OCI-LY7 (cell line): Measurements from ENCODE around the gene A2M. TPM values are rescaled to one million over a fixed set of nuclear protein-coding genes. Genes with fewer than 3 reads are reported as not detected.

ENCODE experiments used
- BruUV-seq: library from RNA; stranded (reverse); fragments of 400-500 nt; replicated peaks from 2 replicates; lab custom pipeline; 2021; lab: Mats Ljungman, UMichigan
- CTCF ChIA-PET: fragments of 300-600 bp; sonication (Branson Sonifier 250); formaldehyde crosslinking; loops from one replicate; lab custom pipeline; 2022; ENCODE audit warnings: antibody characterized with exemption; ENCODE audit not compliant: unreplicated experiment; lab: Charles Lee
- POLR2A ChIA-PET: fragments of 300-600 bp; sonication (Branson Sonifier 250); formaldehyde crosslinking; loops from one replicate; lab custom pipeline; 2022; ENCODE audit warnings: antibody characterized with exemption; lab: Charles Lee
- DNase-seq: peaks from one replicate; pipeline ENCODE4 v3.0.0-alpha.2; 2015; ENCODE audit warnings: low spot score
- H2AFZ ChIP-seq: fragments of 200-600 bp; sonication (generic), shearing (Covaris generic); 2 replicates; pipeline ENCODE4 v1.6.1; 2014; ENCODE audit warnings: mild to moderate bottlenecking, antibody characterized with exemption, low read length, moderate library complexity
- H3K27ac ChIP-seq: fragments of 200-600 bp; sonication (generic); 2 replicates; pipeline ENCODE4 v1.5.1; 2014; ENCODE audit warnings: mixed run types, low read depth, mild to moderate bottlenecking, moderate library complexity, low read length, inconsistent platforms; ENCODE audit not compliant: poor library complexity, severe bottlenecking
- H3K36me3 ChIP-seq: fragments of 200-600 bp; sonication (generic); 2 replicates; pipeline ENCODE4 v1.6.1; 2014; ENCODE audit warnings: mild to moderate bottlenecking, antibody characterized with exemption, low read length, moderate library complexity, mixed read lengths; ENCODE audit not compliant: insufficient read depth
- H3K4me1 ChIP-seq: fragments of 200-600 bp; sonication (generic); 2 replicates; pipeline ENCODE4 v1.5.1; 2014; ENCODE audit warnings: mild to moderate bottlenecking, low read length; ENCODE audit not compliant: insufficient read depth, poor library complexity, severe bottlenecking
- H3K4me2 ChIP-seq: fragments of 200-600 bp; sonication (generic); 2 replicates; pipeline ENCODE4 v1.6.1; 2014; ENCODE audit warnings: mild to moderate bottlenecking, low read length
- H3K4me3 ChIP-seq: fragments of 200-600 bp; sonication (generic); 2 replicates; pipeline ENCODE4 v1.5.1; 2014; ENCODE audit warnings: mild to moderate bottlenecking, low read depth, low read length; ENCODE audit not compliant: poor library complexity, severe bottlenecking
- H3K79me2 ChIP-seq: fragments of 200-600 bp; sonication (generic); 2 replicates; pipeline ENCODE4 v1.6.1; 2016; ENCODE audit warnings: low read depth, mild to moderate bottlenecking, low read length, moderate library complexity, mixed read lengths; ENCODE audit not compliant: insufficient read depth
- H3K9me2 ChIP-seq: fragments of 200-600 bp; sonication (generic); 2 replicates; pipeline ENCODE4 v1.6.1; 2016; ENCODE audit warnings: mild to moderate bottlenecking, low read length, mixed read lengths; ENCODE audit not compliant: insufficient read depth
- H3K9me3 ChIP-seq: fragments of 200-600 bp; sonication (generic); 2 replicates; pipeline ENCODE4 v1.6.1; 2014; ENCODE audit warnings: mild to moderate bottlenecking, mixed run types, low read length, mixed read lengths
- H4K20me1 ChIP-seq: fragments of 200-600 bp; sonication (generic); 2 replicates; pipeline ENCODE4 v1.6.1; 2014; ENCODE audit warnings: mild to moderate bottlenecking, antibody characterized with exemption, low read length, moderate library complexity, mixed read lengths; ENCODE audit not compliant: insufficient read depth
- EZH2phosphoT487 ChIP-seq: fragments of 200-600 bp; sonication (generic); IDR thresholded peaks from 2 replicates; pipeline ENCODE4 v1.6.1; 2018; ENCODE audit warnings: low read depth, borderline replicate concordance, mild to moderate bottlenecking, mixed run types, antibody characterized with exemption, low read length, moderate library complexity, mixed read lengths
- intact Hi-C: fragments of 100-400 bp; cut with micrococcal nuclease; formaldehyde crosslinking; loops from one replicate; pipeline ENCODE4 v1.10.0; 2022; ENCODE audit not compliant: unreplicated experiment
- total RNA-seq, 2 experiments: library from RNA; depleted of rRNA in 1 of 2; stranded (reverse); fragments of >200 nt in 1 of 2; shearing (Covaris generic) in 1 of 2; gene quantifications; 2 replicates each; pipeline ENCODE4 v1.2.3, GENCODE V29; 2014 to 2022
- TF ChIP-seq, protein P1 (sequence below): fragments of 200-600 bp; sonication (generic); conservative IDR thresholded peaks from 2 replicates; pipeline ENCODE4 v1.5.1; 2014; ENCODE audit warnings: mild to moderate bottlenecking, antibody characterized with exemption, low read length, moderate library complexity, mixed read lengths

A2M gene
- total RNA-seq, 2 experiments from 2014 or later, result not detected

GRCh38 chr12:9091891-9092598 lies 23.7 kb downstream of the A2M start:
- H3K4me1 ChIP-seq, result no peaks in the 10 kb centered on the region
- no peaks in the 10 kb centered on the region for H3K9me2 ChIP-seq
- no peaks in the 10 kb centered on the region for H3K9me3 ChIP-seq
- no peak overlapping the region for H2AFZ ChIP-seq
- no peak overlapping the region for H3K27ac ChIP-seq
- intact Hi-C loops, result no loop called here
- DNase-seq, result no peak
- POLR2A ChIA-PET, result no interaction called here
- no peaks in the 10 kb centered on the region; the same call in 1 of the 2 replicates for H4K20me1 ChIP-seq
- no peaks in the 10 kb centered on the region for H3K36me3 ChIP-seq
- H3K79me2 ChIP-seq, result no peaks in the 10 kb centered on the region
- CTCF ChIA-PET, result no interaction called here
- no peak overlapping the region for H3K4me2 ChIP-seq
- TF ChIP-seq, protein P1, sequence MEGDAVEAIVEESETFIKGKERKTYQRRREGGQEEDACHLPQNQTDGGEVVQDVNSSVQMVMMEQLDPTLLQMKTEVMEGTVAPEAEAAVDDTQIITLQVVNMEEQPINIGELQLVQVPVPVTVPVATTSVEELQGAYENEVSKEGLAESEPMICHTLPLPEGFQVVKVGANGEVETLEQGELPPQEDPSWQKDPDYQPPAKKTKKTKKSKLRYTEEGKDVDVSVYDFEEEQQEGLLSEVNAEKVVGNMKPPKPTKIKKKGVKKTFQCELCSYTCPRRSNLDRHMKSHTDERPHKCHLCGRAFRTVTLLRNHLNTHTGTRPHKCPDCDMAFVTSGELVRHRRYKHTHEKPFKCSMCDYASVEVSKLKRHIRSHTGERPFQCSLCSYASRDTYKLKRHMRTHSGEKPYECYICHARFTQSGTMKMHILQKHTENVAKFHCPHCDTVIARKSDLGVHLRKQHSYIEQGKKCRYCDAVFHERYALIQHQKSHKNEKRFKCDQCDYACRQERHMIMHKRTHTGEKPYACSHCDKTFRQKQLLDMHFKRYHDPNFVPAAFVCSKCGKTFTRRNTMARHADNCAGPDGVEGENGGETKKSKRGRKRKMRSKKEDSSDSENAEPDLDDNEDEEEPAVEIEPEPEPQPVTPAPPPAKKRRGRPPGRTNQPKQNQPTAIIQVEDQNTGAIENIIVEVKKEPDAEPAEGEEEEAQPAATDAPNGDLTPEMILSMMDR, result no peak
- no peak for TF ChIP-seq EZH2phosphoT487
- no peak overlapping the region for H3K4me3 ChIP-seq
- BruUV-seq, result no TSS peak

DNA sequence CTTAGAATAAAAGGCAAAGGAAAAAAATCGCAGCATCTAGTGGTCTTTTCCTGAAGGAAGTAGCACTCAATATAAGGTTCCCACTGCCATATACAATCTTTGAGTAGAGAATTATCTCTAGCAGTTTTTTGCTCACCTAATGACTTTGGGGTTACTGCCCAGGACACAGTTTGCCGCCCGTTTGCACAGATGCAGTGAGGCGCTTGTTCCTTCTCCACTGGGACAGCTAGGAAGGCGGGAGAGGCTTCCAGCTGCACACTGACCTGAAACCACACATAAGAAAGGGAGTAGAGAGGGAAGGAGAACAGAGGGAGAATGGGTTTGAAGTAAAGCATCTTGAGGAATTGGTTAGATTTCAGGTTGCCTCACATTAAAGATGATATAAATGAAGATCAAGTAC lies 25.5 kb downstream of the A2M start:
- no peaks in the 10 kb centered on the region for H3K79me2 ChIP-seq
- ChIA-PET POLR2A (no interaction called here), CTCF (no interaction called here)
- TF ChIP-seq EZH2phosphoT487, result no peak
- TF ChIP-seq, protein P1, result no peak
- H3K4me3 ChIP-seq, result no peak overlapping the region
- no peak overlapping the region for H3K4me2 ChIP-seq
- H3K4me1 ChIP-seq, result no peaks in the 10 kb centered on the region
- no TSS peak for BruUV-seq
- no peaks in the 10 kb centered on the region; the same call in 1 of the 2 replicates for H4K20me1 ChIP-seq
- H3K27ac ChIP-seq, result no peak overlapping the region
- no peaks in the 10 kb centered on the region for H3K9me3 ChIP-seq
- no peak overlapping the region for H2AFZ ChIP-seq
- intact Hi-C loops, result no loop called here
- H3K9me2 ChIP-seq, result no peaks in the 10 kb centered on the region
- H3K36me3 ChIP-seq, result no peaks in the 10 kb centered on the region
- no peak for DNase-seq
